ENCODE measurements around the gene DNASE1. TPM values are rescaled to one million over a fixed set of nuclear protein-coding genes. Genes with fewer than 3 reads are reported as not detected.

DNASE1 gene
- total RNA-seq, 2 experiments from 2014 or later = 9.0 to 10.9 TPM

DNA sequence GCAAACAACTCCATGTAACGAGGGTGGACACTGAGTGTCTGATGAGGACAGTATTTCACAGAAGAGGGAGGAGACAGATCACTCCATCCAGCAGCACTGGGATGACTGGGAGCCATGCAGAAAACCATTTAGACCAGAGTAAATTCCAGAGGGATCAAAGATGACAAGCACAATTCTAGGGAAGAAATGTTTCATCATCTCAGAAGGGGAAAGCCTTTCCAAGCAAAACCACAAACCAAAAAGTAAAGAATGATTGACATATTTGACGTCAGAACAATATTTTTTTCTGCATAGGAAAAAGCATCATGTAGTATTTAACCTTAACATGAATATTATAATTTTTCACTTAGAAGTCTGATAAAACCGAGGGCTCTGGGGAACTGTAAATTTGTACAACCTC lies 4.8 kb downstream of the DNASE1 start:
- ChIA-PET CTCF (no interaction called here), POLR2A (no interaction called here)

DNA sequence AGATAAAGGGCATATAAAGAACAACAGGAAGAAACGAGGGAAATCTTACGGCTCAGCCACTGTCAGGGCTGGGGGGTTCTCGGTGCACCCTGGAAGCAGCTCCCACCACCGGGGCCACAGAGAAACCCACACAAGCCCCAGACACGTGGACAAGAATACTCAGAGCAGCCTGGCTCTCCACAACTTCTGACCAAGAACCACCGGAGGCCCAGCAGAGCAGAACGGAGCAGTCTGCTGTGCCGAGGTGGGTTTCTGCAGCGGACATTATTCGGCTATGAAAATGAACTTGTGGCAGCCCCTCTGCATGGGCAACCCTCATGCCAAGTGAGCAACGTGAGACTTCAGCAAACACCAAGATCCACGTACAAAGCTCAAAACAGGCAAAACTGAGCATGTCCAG lies 6.8 kb downstream of the DNASE1 start:
- ChIA-PET CTCF (interaction anchor here (0.6 kb wide), 1 partner anchor 1079 kb away, joined by 3 read pairs; no protein-coding TSS in a partner anchor), POLR2A (interaction anchor here (0.6 kb wide), 1 partner anchor 31 kb away, joined by 5 read pairs; no protein-coding TSS in a partner anchor)

DNA sequence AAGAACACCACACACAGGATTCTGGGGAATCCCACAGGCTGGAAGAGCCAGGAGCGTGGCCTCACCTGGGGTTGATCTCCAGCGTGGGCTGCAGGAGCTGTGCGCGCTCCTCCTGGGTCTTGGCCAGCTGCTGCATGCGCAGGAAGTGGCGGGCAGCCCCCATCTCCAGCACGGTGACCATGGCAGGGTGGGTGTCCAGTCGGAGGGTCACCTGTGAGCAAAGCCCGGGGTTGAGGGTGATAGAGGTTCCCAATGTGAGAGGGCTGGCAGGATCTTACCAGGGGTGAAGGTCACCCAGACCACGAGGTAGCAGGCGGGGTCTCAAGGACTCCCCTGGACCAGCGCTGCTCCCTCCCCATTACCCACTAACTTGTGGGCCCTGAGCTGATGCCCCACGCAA lies 7.4 kb downstream of the DNASE1 start:
- POLR2A ChIA-PET = no interaction called here
- CTCF ChIA-PET = no interaction called here

DNA sequence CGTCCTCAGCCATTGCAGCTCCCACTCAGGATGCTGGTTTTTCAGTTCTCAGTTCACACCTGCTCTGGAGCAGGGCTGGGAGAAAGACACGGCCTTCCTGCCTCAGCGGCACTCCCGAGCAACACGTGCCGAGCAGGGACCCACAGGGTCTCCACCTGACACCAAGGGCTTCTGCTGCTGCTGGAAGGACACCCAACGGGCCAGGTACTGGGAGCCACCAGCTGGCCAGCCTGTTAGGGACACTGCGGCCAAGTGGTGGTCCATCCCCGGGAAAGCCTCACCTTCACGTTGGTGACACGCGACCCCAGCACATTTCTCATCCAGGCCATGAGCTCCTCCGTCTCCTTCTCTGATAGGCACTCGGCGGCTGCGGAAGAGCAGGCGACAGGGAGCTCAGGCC lies 8.1 kb downstream of the DNASE1 start:
- POLR2A ChIA-PET = no interaction called here
- CTCF ChIA-PET = no interaction called here

DNA sequence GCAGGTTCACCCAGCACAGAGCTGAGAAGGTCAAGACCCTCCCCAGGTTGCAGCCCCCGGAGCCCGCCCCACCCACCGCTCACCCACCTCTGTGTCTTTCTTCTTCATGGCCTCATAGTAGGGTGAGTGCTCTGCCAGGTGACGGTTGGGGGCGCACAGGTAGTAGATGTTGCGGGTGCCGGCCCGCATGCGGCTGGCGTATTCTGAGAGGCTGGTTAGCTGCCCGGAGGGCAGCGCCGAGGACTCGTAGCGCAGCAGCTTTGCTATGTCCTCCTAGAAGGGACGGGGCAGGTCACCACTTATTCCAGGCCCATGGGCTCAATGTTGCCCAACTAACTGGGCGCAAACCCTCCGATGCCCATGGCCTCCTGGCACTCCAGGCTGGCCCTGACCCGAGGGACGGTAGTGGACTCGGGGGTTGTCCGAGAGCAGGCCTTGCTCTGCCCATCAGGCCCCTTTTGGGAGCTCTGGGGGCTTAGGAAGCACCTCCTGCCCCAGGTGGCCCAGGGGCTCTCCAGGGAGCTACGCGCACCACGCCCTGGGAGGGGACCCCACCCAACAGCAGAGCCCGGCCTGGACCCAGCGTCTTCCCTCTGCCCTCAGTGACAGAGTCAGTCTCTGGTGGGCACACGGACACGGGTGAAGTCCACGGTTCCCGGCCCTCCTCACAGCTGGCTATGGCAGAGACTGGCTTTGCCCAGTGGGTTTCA lies 9.9 kb downstream of the DNASE1 start:
- ChIA-PET CTCF (interaction anchor here (1.8 kb wide), 1 partner anchor 10 kb away, joined by 7 read pairs; the partner anchor contains the start of gene DNASE1), POLR2A (no interaction called here)

DNA sequence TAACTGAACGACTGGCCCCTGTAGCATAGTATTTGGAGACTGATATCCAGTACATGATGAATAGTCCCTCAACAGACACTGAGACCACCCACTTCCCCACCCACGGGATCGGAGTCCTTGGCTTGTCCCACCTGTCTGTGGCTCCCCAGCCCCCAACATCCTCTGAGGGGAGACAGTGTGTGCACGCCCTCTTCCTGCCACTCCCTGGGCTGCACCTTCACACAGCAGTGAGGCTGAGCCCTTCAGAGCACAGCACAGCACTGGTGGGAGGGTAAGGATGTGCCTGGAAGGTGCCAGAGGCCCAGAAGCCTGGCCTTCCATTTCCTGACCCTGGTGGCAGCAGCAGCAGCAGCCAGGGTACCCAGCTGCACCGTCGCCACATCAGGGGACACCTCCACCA lies 11.0 kb downstream of the DNASE1 start:
- ChIA-PET CTCF (interaction anchor here (1.8 kb wide), 1 partner anchor 11 kb away, joined by 7 read pairs; the partner anchor contains the start of gene DNASE1), POLR2A (no interaction called here)

DNA sequence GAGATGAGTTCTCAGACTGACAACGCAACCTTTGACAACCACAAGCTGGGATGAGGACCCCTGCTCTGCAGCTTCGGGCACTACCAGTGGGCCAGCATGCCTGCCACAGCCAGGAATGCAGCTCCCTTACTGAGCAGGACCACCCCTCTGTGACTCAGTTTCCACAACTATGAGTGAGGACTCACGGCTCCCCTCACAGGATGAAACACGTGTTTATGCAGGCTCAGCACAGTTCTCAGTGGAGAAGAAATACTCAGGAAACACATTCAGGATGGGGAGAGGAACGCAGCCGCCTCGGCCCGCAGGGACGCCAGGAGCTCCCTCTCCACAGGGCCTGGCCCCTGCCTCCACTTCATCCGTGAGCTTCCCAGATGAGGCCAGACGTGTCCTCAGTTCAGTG lies 14.1 kb downstream of the DNASE1 start:
- CTCF ChIA-PET = interaction anchor here (1.1 kb wide), 1 partner anchor 11 kb away, joined by 4 read pairs; no protein-coding TSS in a partner anchor
- POLR2A ChIA-PET = no interaction called here

DNA sequence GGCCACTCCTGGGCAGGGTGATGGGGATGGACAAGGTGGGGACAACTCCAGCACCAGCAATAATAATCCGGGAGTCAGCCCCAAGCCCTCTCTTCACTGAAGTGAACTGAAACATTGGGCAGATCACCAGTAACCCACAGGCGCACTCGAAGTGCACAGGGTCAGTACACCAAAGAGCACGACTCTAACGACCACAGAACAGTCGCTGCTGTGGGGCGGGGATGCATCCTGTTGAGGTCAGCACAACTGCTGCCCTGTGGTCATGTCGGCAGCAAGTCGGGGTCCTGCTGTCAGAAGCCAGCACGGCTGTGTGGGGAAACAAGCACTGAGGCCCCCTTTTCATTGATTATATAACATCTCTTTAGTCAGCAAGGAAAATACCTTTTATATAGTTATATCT lies 14.6 kb downstream of the DNASE1 start:
- POLR2A ChIA-PET = no interaction called here
- CTCF ChIA-PET = interaction anchor here (1.1 kb wide), 1 partner anchor 12 kb away, joined by 4 read pairs; no protein-coding TSS in a partner anchor

DNA sequence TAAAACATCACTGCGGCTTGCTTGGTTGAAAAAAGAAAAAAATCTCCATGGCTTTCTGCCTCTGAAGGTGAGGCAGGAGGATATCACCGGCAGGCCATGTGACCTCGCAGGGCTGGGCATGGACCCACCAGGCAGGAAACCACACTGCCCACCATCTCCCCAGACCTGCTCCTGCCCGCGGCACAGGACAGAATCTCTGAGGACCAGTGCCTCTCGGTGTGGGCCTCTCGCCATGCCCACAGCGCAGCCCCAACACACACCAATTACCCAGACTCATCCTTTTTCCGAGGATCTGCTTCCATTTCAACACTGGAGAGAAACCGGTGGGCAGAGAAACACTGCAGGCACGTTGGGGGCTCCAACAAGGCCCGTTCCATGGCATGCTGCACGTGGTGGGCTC lies 16.2 kb downstream of the DNASE1 start:
- CTCF ChIA-PET = no interaction called here
- POLR2A ChIA-PET = no interaction called here

DNA sequence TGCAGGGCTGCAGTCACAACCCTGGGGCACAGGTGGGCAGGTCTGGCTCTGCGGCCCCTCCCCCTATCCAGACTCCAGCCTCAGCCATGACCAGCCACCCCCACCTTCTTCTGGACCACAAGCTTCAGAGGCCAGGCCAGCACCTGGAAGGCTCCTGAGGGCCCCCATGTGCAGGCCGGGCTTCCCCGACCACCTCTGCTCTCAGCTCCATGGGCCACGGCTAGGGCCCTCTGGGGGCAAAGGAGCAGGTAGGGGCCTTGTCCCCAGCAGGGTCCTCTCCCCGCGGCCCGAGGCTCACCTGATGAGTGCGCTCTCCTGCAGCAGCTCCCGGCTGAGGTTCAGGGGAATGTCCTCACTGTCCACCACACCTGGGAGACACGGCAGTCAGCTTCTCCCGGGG lies 16.9 kb downstream of the DNASE1 start:
- CTCF ChIA-PET = no interaction called here
- POLR2A ChIA-PET = no interaction called here

DNA sequence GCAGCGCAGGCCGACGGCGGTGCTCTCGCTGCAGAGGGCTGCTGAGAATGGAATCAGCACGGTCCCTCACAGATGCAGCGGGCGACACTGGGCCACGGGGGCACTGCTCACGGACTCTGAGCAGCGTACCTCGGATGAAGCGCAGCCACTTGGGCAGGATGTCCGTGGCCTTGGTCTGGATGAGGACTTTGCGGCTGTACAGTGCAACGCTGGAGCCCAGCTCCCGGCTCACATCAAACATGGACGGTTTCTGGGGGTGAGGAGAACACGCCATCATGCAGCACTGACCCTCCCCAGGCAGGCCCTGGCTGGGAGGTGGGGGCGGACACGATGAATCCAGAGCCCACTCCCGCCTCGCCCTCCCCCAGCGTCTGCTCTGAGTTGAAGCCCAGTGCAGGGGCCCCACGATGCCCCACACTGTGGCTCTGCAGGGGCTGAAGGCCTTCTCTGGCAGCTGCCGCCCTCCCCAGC lies 18.1 kb downstream of the DNASE1 start:
- POLR2A ChIA-PET = no interaction called here
- CTCF ChIA-PET = no interaction called here

DNA sequence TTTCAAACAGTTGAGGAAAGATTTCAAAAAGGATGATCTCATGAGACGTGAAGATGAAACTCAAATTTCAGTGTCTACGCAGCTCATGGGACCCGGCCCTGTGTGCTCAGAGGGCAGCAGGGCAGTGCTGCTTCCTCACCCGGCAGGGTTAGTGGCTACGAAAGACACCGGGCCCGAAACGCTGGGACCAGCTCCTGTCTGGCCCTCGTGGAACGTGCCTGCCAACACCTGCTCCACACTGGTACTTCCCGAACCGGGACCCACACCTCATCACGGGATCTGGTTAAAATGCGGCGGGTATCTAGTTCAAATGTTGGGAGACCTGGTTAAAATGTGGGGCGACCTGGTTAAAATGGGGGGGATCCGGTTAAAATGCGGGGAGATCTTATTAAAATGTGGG lies 18.7 kb downstream of the DNASE1 start:
- ChIA-PET CTCF (no interaction called here), POLR2A (no interaction called here)

DNA sequence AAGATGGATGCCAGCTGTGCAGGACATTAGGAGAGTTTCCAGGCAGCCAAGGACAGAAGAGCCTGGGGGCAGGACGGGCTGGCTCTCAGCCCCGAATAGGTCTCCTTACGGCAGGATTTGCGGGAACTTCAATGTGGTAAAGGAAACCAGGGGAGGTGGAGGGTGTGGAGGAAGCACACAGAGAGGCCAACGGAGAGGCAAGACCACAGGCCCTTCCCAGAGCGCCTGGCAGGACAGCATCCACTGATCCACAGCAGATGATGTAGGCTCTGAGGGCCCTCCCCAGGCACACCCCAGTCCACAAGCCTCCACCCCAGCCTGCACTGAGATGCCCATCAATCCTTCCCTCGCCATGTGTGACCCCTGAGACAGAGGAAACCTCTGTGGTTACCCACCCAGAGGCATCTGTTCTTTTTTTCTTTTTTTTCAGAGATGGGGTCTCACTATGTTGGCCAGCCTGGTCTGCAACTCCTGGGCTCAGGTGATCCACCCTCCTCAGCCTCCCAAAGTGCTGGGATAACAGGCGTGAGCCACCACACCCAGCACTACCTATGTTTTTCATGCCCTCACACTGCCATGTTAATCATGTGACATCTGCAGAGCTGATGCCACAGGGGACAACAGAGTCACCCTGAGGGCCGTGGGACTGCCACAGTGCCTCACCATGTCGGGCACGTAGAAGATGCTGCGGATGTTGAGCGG lies 19.3 kb downstream of the DNASE1 start:
- CTCF ChIA-PET = no interaction called here
- POLR2A ChIA-PET = no interaction called here

DNA sequence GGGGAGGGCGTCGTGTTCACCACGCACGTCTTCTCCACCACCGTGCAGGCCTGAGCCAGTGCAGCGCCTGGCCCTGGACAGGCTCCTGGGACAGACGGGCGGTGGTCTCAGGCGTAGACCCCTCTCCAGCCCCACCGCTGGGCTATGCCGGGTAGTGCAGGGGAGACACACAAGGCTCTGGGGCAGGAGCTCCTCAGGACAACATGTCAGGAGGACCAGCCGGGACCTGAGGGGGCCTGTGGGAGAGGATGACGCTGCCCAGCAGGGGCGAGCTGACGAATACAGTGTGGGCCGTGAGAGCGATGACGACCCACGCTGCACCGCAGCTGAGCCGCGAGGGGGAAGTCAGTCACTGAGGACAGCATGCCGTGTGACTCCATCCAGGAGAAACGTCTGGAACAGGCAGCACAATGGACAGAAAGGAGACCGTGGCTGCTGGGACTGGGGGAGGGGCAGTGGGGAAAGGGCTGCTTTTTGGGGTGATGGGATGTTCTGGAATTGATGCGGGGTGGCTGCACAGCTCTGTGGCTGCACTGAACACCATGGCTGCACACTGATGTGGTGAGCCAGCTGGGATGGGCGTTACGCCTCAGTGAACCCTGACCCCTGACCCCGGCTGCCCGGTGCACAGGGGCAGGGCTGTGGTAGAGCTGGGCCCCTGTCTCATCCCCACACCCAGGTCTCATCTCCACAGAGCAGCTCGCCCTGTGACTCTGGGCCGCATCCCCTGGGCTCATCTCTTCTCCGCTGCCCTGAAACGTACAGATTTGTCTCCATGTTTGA lies 20.2 kb downstream of the DNASE1 start:
- POLR2A ChIA-PET = no interaction called here
- CTCF ChIA-PET = interaction anchor here (0.6 to 1.1 kb wide), 2 partner anchors 21 to 32 kb away, joined by 3 read pairs; no protein-coding TSS in a partner anchor

DNA sequence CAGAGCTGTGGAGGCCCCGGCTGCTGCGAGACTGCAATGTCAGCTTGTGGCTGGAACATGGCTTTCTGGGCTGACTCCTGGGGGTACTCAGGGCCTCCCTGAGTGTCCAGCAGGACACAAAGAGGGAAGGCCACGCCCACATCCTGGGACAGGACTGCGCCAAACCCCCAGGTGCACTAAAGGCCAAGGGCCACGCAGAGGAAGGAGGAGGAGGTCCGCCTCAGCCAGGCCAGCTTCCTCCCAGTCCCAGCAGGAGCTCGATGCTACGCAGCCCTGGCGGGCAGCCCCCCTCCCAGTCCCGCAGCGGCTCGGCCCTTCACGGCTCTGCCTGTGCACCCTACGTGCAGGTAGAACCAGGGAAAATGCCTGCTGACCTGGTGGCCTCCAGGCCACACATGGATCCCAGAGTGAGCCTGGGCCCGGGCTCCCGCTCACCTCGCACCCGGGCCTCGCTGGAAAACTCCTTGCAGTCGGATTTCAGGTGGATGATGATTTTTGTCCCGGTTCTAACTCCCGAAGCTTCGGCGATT lies 21.2 kb downstream of the DNASE1 start:
- POLR2A ChIA-PET = no interaction called here
- CTCF ChIA-PET = interaction anchor here (1.1 kb wide), 1 partner anchor 22 kb away, joined by 3 read pairs; no protein-coding TSS in a partner anchor

DNA sequence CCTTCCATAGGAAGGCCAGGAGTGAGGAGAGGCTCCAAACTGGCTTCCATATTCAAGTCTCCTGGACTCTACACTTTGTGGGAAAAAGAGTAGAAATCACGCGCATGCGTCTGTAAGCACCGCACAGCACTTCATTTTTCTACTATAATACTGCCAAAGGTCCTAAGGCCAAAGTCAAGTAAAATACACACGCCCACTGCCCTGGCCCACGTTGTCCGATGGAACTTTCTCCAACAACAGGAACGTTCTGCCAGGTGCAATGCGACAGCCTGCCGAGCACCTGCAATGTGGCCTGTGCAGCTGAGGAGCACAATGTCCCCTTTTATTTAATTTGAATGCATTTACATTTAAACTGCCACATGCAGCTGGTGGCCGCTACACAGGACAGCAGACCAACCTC lies 23.5 kb downstream of the DNASE1 start:
- ChIA-PET CTCF (no interaction called here), POLR2A (no interaction called here)

DNA sequence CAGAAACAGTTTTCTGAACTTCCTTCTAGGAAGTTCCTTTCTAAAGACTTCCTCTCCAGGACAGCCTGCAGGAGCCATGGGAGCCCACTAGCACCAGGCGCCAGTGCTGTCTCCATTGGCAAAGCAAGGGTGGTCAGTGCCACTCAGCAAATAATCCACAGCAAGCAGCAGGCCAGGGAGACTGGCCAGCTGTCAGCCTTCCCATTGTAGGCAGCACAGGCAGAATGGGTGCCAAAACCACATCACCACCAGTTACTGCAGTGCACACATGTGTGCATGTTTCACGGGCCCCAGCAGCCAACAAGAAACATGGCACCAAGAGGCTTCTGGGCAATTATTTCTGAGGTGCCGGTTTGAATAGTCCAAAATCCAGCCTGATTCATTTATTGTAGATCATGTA lies 26.7 kb downstream of the DNASE1 start:
- ChIA-PET CTCF (interaction anchor here (1.4 kb wide), 1 partner anchor 9 kb away, joined by 3 read pairs; no protein-coding TSS in a partner anchor), POLR2A (no interaction called here)

DNA sequence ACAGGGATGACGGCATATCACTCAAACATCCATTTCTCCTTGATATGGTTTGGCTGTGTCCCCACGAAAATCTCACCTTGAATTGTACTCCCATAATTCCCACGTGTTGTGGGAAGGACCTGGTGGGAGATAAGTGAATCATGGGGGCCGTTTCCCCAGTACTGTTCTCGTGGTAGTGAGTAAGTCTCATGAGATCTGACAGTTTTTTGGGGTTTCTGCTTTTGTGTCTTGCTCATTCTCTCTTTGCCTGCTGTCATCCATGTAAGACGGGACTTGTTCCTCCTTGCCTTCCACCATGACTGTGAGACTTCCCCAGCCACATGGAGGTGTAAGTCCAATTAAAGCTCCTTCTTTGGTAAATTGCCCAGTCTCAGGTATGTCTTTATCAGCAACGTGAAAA lies 32.5 kb downstream of the DNASE1 start:
- POLR2A ChIA-PET = no interaction called here
- CTCF ChIA-PET = no interaction called here

DNA sequence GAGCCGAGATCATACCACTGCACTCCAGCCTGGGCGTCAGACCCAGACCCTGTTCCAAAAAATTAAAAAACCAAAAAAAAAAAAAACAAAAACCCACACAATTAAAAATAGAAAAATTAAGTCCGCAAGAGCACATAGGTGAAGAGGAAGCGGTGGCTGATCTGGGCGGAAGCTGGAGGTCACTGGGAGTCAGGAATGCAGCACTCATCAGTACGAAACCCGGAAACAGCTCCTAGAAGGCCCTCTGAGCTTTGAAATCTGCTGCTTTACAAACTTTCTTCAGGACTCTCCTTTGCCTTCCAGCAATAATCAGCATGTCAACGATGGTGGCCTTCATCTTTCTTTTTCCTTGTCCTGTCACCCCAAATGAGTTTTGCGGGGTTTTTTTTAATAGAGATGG lies 33.3 kb downstream of the DNASE1 start:
- POLR2A ChIA-PET = no interaction called here
- CTCF ChIA-PET = no interaction called here

DNA sequence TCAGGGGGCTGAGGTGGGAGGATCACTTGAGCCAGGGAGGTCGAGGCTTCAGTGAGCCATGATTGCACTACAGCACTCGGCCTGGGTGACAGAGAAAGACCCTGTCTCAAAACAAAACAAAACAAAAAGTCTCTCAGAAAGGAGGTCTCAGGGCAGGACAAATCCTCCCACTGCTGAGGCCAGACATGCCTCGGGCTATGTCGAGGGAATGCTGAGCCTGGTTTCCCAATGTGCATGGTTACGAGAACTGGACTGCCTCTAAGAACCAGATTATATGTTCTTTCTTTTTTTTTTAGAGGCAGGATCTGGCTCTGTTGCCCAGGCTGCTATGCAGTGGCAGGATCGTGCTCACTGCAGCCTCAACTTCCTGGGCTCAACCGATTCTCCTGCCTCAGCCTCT lies 35.2 kb downstream of the DNASE1 start:
- POLR2A ChIA-PET = no interaction called here
- CTCF ChIA-PET = interaction anchor here (0.5 to 1.4 kb wide), 3 partner anchors 9 to 187 kb away, joined by 3 to 4 read pairs (median 3); no protein-coding TSS in a partner anchor
